NCI-H748 (cell line): Measurements from ENCODE around the gene IQGAP3.

ENCODE experiments used
- DNase-seq: peaks from one replicate; lab custom pipeline; 2025; ENCODE audit not compliant: unreplicated experiment; lab: John Stamatoyannopoulos, UW

IQGAP3 gene

GRCh38 chr1:156516821-156517220, 55.5 kb downstream of the IQGAP3 start:
- DNase-seq = no peak

GRCh38 chr1:156515956-156516355, 56.4 kb downstream of the IQGAP3 start:
- no peak for DNase-seq

- DNase-seq = no peak
These were observed 59.2 kb downstream of the IQGAP3 start for GRCh38 chr1:156513185-156513584.

DNA sequence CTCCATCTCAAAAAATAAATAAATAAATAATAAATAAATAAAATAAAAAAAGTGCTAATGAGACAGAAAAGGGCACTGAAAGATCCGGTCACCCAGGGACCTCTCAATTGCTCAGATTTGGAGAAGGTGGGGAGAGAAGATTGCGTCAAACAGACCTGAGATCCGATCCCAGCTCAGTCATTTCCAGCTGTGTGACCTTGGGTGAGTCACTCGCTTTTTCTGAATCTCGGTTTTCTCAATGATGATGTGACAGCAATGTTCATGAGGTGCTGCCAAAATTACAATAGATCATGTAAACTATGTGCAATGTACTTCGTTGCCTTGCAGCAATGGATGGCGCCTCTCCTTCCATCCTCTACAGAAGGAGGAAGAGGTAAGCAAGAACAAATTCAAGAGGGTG, 60.7 kb downstream of the IQGAP3 start:
- DNase-seq = no peak

DNA sequence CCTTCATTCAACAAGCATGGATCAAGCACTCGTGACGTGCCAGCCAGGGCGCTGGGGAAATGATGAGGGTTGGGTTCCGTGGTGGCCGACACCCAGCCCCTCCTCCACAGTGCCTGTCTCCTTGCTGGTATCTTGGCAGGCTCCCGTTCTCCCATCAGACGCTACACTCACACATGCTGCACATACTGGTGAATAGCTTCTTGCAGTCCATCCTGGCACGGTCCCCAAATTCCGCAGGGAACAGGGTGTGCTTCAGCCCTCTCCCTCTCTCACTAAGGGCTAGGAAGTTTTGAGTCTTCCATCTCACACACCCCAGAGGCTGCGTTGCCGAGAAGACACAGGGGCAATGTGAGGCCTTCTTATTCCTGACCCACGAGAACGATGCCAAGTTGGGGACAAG, 61.7 kb downstream of the IQGAP3 start:
- DNase-seq = no peak

DNA sequence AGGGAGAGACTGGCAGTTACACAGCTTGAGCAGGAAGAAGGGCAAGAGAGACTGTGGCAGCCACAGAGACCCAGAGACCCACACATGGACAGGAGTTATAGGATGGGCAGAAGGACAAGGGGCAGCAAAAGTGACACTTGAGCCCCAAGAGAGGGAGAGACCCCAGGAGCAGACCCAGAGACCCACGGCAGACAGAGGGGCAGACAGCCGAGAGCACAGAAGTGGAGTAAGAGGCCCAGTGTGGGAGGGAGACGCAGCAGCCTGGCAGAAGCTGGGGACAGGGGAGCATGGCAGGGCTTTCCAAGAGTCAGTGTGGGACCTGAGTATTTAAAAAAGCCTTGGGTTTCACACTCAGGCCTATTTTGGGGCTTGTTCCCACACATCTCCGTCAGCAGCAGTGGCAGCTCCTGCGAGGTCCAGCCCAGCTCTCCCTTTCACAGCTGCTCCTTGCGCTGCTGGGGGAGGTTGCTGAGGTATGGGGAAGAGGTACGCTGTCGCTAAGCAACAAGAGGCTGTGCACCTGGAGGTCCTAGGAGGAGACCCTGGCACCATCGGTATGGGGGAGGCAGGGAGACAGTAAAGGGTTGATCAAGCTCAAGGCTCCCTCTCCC, 62.8 kb downstream of the IQGAP3 start:
- peak; percentile 10 for DNase-seq

- no peak for DNase-seq
These were observed 63.5 kb downstream of the IQGAP3 start for GRCh38 chr1:156508955-156509234.

GRCh38 chr1:156508205-156508954, 64.0 kb downstream of the IQGAP3 start:
- no peak for DNase-seq

- DNase-seq = no peak
These were observed 65.9 kb downstream of the IQGAP3 start for GRCh38 chr1:156506450-156506849.

DNA sequence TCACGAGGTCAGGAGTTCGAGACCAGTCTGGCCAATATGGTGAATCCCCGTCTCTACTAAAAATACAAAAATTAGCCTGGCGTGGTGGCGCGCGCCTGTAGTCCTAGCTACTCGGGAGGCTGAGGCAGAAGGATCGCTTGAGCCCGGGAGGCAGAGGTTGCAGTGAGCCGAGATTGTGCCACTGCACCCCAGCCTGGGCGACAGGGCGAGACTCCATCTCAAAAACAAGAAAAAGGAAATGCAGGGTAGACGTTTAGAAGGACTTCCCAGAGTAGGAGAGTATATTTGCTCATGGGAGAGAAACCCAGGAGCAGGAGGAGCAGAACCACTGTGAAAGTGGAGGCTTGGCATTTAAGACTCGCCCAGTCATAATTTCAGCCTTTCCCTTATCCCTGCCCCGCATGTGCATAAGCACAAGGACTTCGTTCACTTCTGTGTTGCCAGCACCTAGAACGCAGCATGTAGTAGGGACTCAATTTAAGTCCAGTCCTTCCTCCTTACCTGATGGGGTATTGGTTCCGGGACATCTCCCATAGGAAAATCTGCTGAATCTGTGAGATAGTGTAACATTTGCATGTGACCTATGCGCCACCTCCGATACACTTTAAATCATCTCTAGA, 66.6 kb downstream of the IQGAP3 start:
- DNase-seq = no peak

GRCh38 chr1:156504821-156505678, 67.3 kb downstream of the IQGAP3 start:
- peak; percentile 98 for DNase-seq

DNA sequence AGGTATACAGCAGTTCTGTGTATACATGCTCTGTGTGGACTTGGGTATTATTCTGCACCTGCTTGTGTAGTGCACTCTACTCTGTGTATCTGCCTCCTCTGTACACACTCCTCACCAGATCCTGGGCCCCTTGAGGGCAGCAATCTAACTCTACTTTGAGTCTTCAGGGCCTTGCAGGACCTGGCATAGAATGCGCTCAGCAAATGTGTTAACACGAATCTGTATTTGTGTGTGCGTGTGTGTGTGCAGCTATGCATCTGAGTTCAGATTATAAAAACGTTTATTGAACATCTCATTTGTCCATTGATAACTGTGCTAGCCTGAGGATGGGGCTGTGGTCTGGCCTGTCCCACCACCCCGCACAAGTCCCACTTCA, 67.9 kb downstream of the IQGAP3 start:
- DNase-seq = peak; percentile 35

- no peak for DNase-seq
These were observed 68.5 kb downstream of the IQGAP3 start for GRCh38 chr1:156503698-156504437.

DNA sequence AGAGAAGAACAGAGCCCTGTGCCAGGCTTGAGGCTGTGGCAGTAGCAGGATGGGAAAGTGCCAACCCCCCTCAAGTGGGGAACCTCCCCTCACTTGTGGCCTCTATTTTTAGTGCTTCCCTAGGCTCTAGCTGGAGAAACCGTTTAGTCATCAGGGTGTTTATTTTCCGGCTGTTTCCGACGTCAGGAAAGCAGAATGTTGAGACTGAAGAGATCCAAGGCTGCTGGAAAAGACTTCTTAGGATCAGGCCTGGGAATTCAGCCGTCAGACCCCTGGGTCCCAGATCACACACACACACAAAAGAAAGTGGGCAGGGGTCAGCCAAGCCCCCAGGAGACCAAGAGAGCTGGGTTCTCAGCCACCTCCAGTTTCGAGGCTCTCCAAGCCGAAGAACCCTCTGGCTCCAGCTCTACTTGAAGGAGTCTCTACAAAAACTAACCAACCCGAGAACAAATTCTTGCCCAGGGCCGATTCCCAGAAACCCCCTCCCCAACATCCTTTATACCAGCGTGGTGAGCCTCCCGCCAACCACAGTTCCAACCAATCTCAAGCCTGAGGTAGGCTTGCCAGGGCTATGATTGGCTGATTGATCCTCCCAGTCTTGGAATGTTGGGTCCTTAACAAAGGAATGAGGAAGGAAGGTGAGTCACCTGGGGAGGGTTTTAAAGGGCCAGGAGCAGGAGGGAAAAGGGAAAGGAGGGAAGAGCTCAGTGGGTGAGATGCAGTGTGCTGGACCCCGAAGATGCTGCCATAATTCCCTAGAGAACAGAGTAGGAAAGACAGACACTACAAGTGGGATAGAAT, 69.3 kb downstream of the IQGAP3 start:
- no peak for DNase-seq

- no peak for DNase-seq
These were observed 69.9 kb downstream of the IQGAP3 start for GRCh38 chr1:156502391-156502893.

GRCh38 chr1:156500793-156501506, 71.4 kb downstream of the IQGAP3 start:
- peak; percentile 96 for DNase-seq

DNA sequence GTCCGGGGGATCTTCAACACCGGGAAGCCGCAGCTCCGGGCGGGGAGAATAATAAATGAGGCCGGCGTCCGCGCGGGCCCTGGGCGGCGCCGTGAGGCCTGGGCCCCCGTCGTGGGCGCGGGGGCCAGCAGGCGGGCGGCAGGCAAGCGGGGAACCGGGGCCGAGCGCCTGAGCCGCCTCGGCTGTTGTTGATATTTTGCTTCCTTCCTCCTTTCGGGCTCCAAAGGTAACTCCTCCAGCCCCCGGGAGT, 71.9 kb downstream of the IQGAP3 start, which contains the start of gene MEF2D:
MEF2D (minus strand) TSS at position 233 of the 250 bp plus-strand sequence. CDS start 17,483 bp downstream, outside the sequence.
- DNase-seq = no peak

GRCh38 chr1:156499842-156500542, 72.4 kb downstream of the IQGAP3 start:
- peak; percentile 69 for DNase-seq
